Hepatocyte (in vitro differentiated cells): ENCODE results near the gene TMEM164.

Source experiments
- CTCF ChIP-seq: fragments of 200-600 bp; sonication (generic); IDR thresholded peaks from 2 replicates; pipeline ENCODE4 v1.5.1; 2016; ENCODE audit warnings: antibody characterized with exemption, mild to moderate bottlenecking; ENCODE audit not compliant: poor library complexity
- EZH2 ChIP-seq: fragments of 200-600 bp; sonication (generic); IDR thresholded peaks from 2 replicates; pipeline ENCODE4 v1.6.1; 2016; ENCODE audit warnings: antibody characterized with exemption, mild to moderate bottlenecking, borderline replicate concordance
- EZH2phosphoT487 ChIP-seq: fragments of 200-600 bp; sonication (generic); IDR thresholded peaks from one replicate; pipeline ENCODE4 v1.6.1; 2018; ENCODE audit warnings: antibody characterized with exemption, mild to moderate bottlenecking, low read depth, moderate library complexity; ENCODE audit not compliant: unreplicated experiment, severe bottlenecking

- no peak for TF ChIP-seq CTCF
- no peak for TF ChIP-seq EZH2phosphoT487
- no peak for TF ChIP-seq EZH2
Observed at GRCh38 chrX:110116066-110116980, 113.4 kb downstream of the TMEM164 start.
